GM19025 (cell line): ENCODE data around the gene ACSM2A.
"Not testable (repeated sequence)": the region's sequence is repeated elsewhere in the genome, so short reads cannot be mapped to it uniquely, and the experiment has no call there.

Source experiments
- ATAC-seq: cut with Tn5 transposase; IDR thresholded peaks from one replicate; pipeline ENCODE4 v1.9.1; 2021; ENCODE audit warnings: mild to moderate bottlenecking, low read depth, moderate library complexity; ENCODE audit not compliant: unreplicated experiment

ACSM2A gene

GRCh38 chr16:20451364-20451763 lies at the start of gene ACSM2A:
TSS of gene ACSM2A (plus strand) at chr16:20451521. CDS start at chr16:20460115, 8,594 bp downstream.
- not testable (repeated sequence) for ATAC-seq

GRCh38 chr16:20402651-20403050 lies 48.7 kb upstream of the ACSM2A start:
- no peak for ATAC-seq

- no peak for ATAC-seq
These were observed 46.7 kb upstream of the ACSM2A start, which contains the start of gene PDILT for GRCh38 chr16:20404637-20405036. TSS of gene PDILT (minus strand) at chr16:20404737. CDS start at chr16:20399300, 5,437 bp downstream.

- no peak for ATAC-seq
These were observed 41.8 kb upstream of the ACSM2A start, which contains the start of gene ACSM5 for GRCh38 chr16:20409398-20410120. TSS of gene ACSM5 (plus strand) at chr16:20409534. CDS start at chr16:20411485, 1,951 bp downstream.

- ATAC-seq = peak; percentile 51
These were observed 41.1 kb upstream of the ACSM2A start for GRCh38 chr16:20410121-20410723.

- no peak for ATAC-seq
These were observed 40.3 kb upstream of the ACSM2A start for GRCh38 chr16:20411055-20411454.

GRCh38 chr16:20415541-20415940 lies 35.8 kb upstream of the ACSM2A start:
- no peak for ATAC-seq

- ATAC-seq = not testable (repeated sequence)
These were observed 32.2 kb upstream of the ACSM2A start for GRCh38 chr16:20419093-20419492.

GRCh38 chr16:20421748-20422147 lies 29.6 kb upstream of the ACSM2A start:
- ATAC-seq = not testable (repeated sequence)

GRCh38 chr16:20423772-20424128 lies 27.6 kb upstream of the ACSM2A start:
- not testable (repeated sequence) for ATAC-seq

GRCh38 chr16:20424129-20424866 lies 27.0 kb upstream of the ACSM2A start:
- no peak for ATAC-seq

GRCh38 chr16:20427401-20427797 lies 23.9 kb upstream of the ACSM2A start:
- not testable (repeated sequence) for ATAC-seq

GRCh38 chr16:20429499-20429898 lies 21.8 kb upstream of the ACSM2A start:
- not testable (repeated sequence) for ATAC-seq

GRCh38 chr16:20430480-20430879 lies 20.8 kb upstream of the ACSM2A start:
- not testable (repeated sequence) for ATAC-seq

- ATAC-seq = no peak
These were observed 20.4 kb upstream of the ACSM2A start for GRCh38 chr16:20430948-20431347.

GRCh38 chr16:20438950-20439349 lies 12.4 kb upstream of the ACSM2A start:
- ATAC-seq = not testable (repeated sequence)

- ATAC-seq = not testable (repeated sequence)
These were observed 11.5 kb upstream of the ACSM2A start for GRCh38 chr16:20439820-20440231.

- not testable (repeated sequence) for ATAC-seq
These were observed 10.6 kb upstream of the ACSM2A start for GRCh38 chr16:20440731-20441130.

GRCh38 chr16:20441191-20441590 lies 10.1 kb upstream of the ACSM2A start:
- no peak for ATAC-seq

GRCh38 chr16:20441859-20442258 lies 9.5 kb upstream of the ACSM2A start:
- not testable (repeated sequence) for ATAC-seq
